ENCODE results near the gene NPIPA5.
A peak's percentile ranks its signal among the peaks of the same experiment; 100 is the strongest.
"Not testable (repeated sequence)": the region's sequence is repeated elsewhere in the genome, so short reads cannot be mapped to it uniquely, and the experiment has no call there.

The NPIPA5 gene

DNA sequence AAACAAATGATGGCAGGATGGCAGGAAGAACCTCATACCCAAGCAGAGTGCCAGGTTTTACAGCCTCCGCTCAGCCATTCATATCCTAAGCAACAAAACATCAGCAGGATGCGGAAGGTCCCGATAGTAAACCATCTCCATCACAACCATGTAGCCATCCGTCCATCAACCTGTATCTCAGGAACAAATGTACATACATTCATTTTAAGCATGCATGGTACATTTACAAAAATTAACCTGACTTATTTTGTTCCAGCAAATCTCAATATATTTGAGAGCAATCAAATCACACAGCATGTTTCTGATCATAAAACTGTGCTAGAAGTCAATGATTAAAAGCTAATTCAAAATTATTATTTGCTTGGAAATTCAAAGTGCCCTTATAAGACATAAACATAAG lies at the start of gene NPIPA5:
TSS of gene NPIPA5 (minus strand) at position 101 of the 400 bp plus-strand sequence. CDS start at position 101, 0 bp downstream.
- not testable (repeated sequence) for DNase-seq (ENCODE audit: low spot score)

DNA sequence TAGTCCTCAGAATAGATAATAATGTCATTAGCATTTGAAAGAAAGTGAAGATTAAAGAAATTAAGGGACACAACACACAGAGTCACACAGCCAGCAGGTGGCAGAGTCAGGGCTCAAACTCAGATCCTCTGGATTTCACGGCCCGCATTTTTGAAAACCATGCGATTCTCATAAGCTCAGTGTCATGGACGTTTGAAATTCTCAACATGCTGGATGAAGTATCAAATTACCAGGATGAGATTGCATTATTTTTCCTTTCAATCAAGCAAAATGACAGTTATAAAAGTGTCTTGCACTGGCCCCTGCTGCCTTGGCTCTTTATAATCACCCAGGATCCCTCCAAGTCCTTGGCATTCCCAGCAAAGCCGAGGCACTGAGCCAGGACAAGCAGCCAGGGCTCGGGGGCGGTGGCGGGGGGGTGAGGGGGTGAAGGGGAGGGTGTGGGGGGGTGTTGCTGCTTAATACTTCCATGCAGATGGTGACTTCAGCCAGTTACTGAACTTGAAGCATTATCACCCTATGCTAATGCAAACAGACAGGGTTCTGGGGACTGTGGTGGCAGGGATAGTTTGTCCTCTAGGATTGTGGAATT lies 49.6 kb upstream of the NPIPA5 start:
- DNase-seq (ENCODE audit: low spot score) = peak; percentile 74

DNA sequence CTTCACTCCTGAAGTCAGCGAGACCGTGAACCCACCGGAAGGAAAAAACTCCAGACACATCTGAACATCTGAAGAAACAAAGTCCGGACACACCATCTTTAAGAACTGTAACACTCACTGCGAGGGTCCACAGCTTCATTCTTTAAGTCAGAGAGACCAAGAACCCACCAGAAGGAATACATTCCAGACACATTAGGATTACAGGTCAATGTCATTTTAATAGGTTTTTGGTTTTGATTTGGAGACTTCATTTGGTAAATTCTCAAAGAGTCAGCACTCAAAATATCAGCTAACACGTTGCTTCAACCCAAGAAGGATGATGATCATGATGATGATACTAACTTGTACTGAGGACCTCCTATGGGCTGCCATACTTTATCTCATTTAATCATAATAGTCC lies 48.7 kb upstream of the NPIPA5 start:
- DNase-seq (ENCODE audit: low spot score) = no peak

DNA sequence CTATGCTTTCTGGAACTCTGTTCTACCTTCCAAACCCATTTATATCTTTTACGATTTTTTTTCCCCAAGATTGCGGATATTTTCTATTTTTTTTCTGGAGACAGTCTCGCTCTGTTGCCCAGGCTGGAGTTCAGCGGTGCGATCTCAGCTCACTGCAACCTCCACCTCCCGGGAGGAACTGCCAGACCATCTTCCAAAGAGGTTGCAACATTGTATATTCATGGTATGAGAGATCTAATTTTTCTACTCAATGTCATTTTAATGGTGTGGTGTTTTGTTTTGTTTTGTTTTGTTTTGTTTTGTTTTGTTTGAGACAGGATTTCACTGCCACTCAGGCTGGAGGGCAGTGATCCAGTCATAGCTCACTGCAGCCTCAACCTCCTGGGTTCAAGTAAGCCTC lies 47.8 kb upstream of the NPIPA5 start:
- no peak for DNase-seq (ENCODE audit: low spot score)

DNA sequence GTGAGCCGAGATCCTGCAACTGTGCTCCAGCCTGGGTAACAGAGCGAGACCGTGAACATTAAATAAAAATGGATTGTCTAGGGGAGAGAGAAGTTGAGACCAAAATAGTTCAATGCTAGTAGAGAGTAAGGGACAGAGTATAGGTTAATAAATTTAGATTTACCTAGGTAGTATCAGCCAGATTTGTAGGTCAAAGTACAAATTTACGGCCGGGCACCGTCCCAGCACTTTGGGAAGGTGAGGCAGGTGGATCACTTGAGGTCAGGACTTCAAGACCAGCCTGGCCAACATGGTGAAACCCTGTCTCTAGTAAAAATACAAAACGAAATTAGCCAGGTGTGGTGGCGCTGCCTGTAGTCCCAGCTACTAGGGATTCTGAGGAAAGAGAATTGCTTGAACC lies 44.1 kb upstream of the NPIPA5 start:
- DNase-seq (ENCODE audit: low spot score) = no peak

DNA sequence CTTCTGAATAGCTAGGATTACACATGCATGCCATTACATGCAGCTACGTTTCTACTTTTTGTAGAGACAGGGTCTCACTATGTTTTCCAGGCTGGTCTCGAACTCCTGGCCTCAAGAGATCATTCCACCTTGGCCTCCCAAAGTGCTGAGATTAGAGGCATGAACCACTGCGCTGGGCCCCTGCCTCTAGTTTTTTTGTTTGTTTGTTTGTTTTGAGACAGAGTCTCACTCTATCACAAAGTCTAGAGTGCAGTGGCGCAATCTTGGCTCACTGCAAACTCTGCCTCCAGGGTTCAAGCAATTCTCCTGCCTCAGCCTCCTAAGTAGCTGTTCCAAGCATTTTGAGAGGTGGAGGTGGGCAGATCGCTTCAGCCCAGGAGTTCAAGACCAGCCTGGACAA lies 43.6 kb upstream of the NPIPA5 start:
- DNase-seq (ENCODE audit: low spot score) = not testable (repeated sequence)

DNA sequence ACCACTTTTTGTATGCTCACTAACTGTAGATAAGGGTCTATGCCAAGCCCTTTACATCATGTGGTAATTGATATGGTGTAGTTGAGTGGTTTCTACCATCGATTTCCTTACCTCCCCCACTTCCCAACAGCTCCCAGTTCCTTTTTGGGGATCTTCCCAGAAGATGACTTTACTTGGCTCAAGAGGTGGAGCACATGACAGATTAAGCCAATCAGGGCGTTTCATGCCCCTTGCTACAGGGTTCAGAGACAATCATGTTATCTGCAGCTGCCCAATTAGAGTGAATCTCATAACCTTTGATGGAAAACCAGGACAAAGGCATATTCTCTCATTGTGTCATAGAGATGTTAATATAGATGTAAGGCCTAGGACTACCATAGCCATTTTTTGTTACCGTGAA lies 40.1 kb upstream of the NPIPA5 start:
- DNase-seq (ENCODE audit: low spot score) = no peak

DNA sequence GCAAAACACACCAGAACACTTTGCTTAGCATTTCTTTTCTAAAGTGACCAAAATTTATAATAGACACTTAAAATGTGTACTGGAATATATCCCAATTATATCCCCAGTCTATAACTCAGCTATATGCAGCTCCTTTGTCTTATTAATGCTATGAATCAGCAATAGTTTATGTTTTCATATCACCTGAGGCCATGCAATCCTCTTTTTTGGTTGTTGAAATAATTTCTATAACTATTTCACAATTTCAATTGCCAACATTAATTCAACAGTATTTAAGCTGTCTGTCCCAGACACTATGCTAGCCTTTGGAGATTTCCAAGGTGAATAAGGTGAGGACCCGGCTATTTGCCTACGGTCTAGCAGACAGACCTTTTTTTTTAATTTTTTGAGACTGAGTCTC lies 39.1 kb upstream of the NPIPA5 start:
- DNase-seq (ENCODE audit: low spot score) = no peak

DNA sequence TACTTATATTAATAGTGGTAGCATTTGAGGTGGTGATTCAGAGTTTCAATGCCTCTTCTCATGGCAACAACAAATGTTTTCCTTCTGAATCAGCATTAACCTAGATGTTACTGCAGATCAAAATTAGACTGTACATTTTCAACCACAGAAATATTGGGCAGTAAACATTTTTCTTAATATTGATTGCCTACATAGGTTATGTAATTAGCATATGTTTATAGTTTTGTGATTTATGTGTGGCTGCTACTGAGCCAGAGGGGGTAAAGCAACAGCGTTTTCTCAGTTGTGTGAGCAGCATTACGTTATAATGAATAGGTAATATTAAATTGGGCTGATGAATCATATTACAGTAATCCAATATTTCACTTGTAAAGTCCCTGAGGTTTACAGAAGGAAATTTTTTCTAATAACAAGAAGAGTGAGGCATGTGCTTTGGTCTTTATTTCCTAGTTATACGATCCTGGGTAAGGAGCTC lies 37.5 kb upstream of the NPIPA5 start:
- DNase-seq (ENCODE audit: low spot score) = no peak

DNA sequence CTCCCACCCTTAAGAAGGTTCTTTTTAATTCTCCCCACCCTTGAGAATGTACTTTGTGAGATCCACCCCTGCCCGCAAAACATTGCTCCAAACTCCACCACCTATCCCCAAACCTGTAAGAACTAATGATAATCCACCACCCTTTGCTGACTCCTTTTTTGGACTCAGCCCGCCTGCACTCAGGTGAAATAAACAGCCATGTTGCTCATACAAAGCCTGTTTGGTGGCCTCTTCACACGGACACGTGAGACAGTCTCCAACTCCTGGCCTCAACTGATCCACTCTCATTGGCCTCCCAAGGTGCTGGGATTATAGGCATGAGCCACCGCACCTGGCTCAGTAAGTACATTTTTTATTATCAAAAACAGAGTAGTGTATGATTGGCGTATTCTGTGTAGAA lies 31.4 kb upstream of the NPIPA5 start:
- DNase-seq (ENCODE audit: low spot score) = not testable (repeated sequence)

DNA sequence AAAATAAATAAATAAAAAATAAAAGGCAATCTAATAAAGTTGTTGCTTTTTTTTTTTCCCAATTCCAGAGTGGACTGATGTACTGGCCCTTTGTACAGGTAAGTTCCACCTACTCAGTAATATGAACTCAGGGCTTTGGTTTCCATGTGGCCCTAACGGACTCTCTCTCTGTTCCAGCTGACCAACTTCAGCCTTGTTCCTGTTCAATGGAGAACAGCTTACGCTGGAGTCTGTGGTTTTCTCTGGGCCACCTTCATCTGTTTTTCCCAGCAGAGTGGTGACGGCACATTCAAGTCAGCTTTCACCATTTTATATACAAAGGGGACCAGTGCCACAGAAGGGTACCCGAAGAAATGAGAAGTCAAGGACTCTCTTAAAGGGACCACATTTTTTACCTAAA lies 29.7 kb upstream of the NPIPA5 start:
- not testable (repeated sequence) for DNase-seq (ENCODE audit: low spot score)

DNA sequence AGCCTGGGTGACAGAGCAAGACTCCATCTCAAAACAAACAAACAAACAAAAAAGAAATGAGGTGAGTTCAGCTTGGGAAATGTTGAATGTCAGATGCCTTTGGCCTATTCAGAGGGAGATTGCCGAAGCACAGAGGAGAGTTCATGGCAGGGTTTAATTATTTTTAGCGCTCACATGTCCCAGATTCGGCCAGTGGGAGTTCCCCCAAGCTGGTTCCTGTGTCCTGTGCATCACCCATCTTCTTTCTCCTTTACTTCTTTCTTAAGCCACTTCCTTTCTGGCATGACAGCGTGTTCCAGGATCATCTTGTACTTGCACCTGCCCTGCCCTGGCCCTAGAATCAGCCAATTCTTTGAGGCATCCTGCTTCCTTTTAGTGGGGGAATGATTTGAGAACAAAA lies 26.7 kb upstream of the NPIPA5 start:
- DNase-seq (ENCODE audit: low spot score) = no peak

DNA sequence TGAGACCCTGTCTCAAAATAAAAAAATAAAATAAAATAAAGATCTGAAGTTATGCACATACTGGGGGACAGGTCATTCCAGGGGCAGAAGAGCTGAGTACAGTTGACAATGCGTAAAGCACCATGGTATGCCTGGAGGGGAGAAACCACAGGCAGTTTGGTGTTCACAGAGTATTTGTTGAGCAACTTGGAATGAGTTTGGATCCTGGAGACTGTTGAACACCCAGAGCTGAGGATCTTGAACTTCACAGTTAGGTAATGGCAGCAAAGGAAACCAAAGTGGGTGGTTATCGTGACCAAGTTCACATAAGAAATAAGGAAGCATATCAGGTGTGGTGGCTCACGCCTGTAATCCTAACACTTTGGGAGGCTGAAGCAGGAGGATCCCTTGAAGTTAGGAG lies 26.0 kb upstream of the NPIPA5 start:
- not testable (repeated sequence) for DNase-seq (ENCODE audit: low spot score)

DNA sequence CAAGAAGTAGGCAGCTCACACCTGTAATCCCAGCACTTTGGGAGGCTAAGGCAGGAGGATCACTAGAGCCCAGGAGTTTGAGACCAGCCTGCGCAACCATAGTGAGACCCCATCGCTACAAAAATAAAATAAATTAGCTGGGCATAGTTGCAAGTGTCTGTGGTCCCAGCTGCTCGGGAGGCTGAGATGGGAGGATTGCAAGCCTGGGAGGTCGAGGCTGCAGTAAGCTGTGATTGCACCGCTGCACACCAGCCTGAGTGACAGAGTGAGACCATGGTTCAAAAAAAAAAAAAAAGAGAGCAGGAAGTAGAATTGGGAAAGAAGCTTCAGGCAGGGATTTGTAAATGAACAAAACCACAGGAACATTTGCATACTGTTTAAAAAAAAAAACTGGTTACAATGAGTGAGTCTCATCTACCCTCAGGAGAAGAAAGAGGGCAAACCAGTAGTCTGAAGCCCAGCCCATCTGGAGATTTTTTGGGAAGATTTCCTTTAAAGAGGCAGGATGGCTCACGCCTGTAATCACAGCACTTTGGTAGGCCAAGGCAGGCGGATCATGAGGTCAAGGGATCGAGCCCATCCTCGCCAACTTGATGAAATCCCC lies 25.4 kb upstream of the NPIPA5 start:
- no peak for DNase-seq (ENCODE audit: low spot score)

DNA sequence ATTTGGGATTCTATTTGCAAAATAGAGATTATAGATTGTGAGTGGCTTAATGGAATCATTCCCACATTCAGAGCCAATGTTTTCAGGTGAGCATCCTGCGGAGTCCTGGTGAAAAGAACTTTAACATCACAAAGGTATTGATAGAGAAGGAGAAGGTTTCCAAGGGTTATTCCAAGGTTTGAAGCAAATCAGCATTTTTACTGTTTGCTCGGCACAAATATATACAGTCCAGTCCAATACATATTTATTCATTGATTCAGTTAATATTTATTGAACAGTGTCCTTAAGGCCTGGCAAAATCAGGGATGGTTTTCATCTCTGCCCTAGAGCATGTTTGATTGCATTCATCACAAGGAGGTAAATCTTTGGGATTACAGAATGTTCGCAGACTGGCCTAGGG lies 23.9 kb upstream of the NPIPA5 start:
- no peak for DNase-seq (ENCODE audit: low spot score)

DNA sequence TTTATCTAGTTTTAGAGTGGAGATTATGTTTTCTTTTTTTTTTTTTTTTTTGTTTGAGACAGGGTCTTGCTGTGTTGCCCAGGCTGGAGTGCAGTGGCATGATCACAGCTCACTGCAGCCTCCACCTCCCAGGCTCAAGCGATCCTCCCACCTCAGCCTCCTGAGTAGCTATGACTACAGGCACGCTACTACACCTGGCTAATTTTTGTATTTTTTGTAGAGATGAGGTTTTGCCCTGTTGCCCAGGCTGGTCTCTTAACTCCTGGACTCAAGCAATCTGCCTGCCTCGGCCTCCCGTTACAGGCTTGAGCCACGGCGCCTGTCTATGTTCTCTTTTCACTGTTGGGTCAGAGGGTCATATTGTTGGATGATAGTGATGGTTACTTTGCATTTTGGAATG lies 22.2 kb upstream of the NPIPA5 start:
- DNase-seq (ENCODE audit: low spot score) = not testable (repeated sequence)

DNA sequence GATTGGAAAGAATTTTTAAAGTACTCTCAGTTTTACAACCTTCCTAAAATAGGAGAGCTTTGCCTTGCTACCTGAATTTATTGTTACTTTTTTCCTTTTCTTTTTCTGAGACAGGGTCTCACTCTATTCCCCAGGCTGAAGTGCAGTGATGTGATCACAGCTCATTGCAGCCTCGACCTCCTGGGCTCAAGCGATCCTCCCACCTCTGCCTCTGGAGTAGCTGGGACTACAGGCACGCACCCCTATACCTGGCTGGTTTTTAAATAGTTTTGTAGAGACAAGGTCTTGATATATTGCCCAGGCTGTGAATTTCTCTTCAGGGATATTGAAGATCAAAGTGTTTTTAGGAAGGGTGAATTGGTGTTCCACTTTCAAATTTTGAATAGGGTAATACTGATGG lies 21.2 kb upstream of the NPIPA5 start:
- DNase-seq (ENCODE audit: low spot score) = no peak

DNA sequence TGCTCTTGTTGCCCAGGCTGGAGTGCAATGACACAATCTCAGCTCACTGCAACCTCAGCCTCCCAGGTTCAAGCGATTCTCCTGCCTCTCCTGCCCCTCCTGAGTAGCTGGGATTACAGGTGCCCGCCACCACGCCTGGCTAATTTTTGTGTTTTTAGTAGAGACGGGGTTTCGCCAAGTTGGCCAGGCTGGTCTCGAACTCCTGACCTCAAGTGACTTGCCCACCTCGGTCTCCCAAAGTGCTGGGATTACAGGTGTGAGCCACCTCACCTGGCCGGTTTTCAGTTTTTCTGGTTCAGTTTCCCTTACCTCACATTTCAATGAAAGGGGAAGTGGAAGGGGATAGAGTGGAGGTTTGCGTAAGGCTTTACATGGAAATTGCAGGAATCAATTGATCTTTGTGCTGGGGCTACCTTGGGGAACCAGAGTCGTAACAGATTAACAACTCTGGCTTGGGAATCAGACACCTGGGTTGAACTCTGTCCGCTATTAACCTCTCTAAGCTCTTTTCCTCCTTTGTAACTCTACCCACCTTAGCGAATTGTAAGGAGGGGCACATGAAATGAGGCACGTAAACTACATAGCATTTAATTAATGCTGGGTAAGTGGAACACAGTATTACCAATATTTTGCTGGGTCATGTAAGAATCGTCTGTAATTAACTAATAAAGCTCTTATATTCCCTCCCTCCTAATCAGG lies 20.7 kb upstream of the NPIPA5 start:
- no peak for DNase-seq (ENCODE audit: low spot score)

DNA sequence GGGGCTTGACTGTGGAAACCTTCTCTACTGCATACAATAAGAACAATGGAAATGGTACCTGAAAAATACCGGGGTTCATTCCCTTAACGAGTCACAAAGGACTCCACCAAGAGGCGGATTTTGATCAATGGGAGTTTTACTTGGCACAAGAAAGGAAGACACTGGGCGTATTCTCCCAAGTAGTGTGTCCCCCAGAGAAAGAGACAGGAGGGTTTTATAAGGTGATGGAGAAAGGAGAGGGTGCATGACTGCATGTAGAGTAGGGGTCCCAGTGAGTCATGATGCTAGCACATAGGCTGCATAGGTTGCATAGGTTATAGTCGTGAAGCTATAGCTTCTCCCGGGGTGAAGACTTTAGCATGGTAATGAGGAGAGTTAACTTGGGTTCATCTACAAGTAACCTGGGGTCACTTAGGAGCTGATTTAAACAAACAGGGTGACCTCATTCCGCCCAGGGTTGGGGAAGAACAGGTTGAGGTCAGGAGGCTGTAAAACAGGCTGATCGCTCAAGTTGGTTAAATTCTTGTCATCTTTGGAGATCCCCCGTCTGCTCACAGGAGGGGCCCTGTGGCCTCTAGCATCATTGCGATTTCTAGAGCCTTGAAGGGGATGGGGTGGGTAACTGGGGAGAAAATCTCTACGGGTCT lies 19.0 kb upstream of the NPIPA5 start:
- DNase-seq (ENCODE audit: low spot score) = no peak

DNA sequence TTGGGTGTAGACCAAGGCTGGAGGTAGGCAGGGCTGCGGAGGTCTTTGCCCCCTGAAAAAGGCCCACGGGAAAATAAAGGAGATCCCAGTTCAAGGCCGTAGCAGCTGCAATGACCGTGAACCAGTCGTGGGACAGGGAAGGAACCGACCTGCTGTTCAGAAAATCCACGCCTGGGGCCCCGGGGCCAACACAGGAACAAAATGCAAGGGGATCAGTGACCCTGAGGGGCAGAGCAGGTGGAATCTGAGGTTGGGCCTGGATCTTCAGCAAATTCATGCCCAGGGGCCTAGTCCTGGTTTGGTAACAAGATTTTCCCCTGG lies 18.4 kb upstream of the NPIPA5 start:
- DNase-seq (ENCODE audit: low spot score) = not testable (repeated sequence)

DNA sequence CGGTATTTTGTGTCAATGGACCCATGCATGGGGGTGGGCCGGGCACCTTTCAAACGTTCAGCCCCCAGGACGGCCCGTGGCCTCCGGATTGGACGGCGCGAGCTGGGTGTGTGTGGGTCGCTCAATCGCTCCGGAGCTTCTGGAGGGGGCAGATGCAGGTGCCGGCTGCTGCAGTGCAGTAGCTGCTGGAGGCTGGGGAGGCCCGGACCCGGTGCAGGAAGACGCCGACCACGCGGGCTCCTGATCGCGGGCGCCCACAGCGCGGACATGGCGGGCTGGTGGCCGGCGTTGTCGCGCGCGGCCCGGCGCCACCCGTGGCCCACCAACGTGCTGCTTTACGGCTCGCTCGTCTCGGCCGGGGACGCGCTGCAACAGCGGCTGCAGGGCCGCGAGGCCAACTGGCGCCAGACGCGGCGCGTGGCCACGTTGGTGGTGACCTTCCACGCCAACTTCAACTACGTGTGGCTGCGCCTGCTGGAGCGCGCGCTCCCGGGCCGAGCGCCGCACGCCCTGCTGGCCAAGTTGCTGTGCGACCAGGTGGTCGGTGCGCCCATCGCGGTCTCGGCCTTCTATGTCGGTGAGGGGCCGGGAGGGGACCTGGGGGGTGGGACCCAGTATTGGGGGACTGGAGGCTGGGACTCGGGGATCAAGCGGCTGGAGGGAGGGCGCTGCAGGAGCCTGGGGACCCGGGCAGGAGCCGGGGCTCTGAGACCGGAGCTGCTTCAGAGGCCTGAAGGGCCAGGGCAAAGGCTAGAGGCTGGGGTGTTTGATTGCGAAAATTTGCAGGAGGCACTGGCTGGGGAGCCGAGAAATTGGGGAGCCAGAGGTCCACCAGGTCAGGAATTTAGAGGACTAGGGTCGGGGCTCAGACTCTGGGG lies 17.8 kb upstream of the NPIPA5 start, which contains the start of gene MPV17L:
TSS of gene MPV17L (plus strand) at position 124 of the 878 bp plus-strand sequence. CDS start at position 268, 144 bp downstream.
- not testable (repeated sequence) for DNase-seq (ENCODE audit: low spot score)

DNA sequence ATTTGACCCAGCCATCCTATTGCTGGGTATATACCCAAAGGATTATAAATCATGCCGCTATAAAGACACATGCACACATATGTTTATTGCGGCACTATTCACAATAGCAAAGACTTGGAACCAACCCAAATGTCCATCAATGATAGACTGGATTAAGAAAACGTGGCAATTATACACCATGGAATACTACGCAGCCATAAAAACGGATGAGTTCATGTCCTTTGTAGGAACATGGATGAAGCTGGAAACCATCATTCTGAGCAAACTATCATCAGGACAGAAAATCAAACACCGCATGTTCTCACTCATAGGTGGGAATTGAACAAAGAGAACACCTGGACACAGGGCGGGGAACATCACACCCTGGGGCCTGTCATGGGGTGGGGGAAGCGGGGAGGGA lies 14.9 kb upstream of the NPIPA5 start:
- not testable (repeated sequence) for DNase-seq (ENCODE audit: low spot score)

All from pons (tissue), 1 donor.